Peyer's patch (tissue), 4 donors: ENCODE measurements around the gene HIGD2A. TPM values are rescaled to one million over a fixed set of nuclear protein-coding genes. Genes with fewer than 3 reads are reported as not detected.

Source experiments
- DNase-seq, 3 donors: peaks; one replicate each; pipeline ENCODE4 v3.0.0-alpha.2; 2017 to 2019
- H3K27ac ChIP-seq, 4 donors: fragments of 200-600 bp; sonication (generic); one replicate each; pipeline ENCODE4 v1.5.1; 2016 to 2019
- H3K27me3 ChIP-seq, 2 donors: fragments of 200-600 bp; sonication (generic); one replicate each; pipeline ENCODE4 v1.5.1; 2019
- H3K36me3 ChIP-seq, 3 donors: fragments of 200-600 bp; sonication (generic); one replicate each; pipeline ENCODE4 v1.5.1; 2016 to 2019
- H3K4me1 ChIP-seq, 4 donors: fragments of 200-600 bp; sonication (generic); one replicate each; pipeline ENCODE4 v1.5.1; 2016 to 2019
- H3K4me3 ChIP-seq, 4 donors: fragments of 200-600 bp; sonication (generic); 1 replicate in 3 of 4; 2 replicates in 1 of 4; pipeline ENCODE4 v1.5.1; 2016 to 2019; ENCODE audit warnings: mild to moderate bottlenecking in 1 of 4
- H3K9me3 ChIP-seq, 4 donors: fragments of 200-600 bp; sonication (generic); one replicate each; pipeline ENCODE4 v1.5.1; 2016 to 2019; ENCODE audit warnings: mild to moderate bottlenecking in 1 of 4
- CTCF ChIP-seq, 6 experiments: fragments of 450-650 bp in 4 of 6; fragments of 200-600 bp in 2 of 6; sonication (generic) in 1 of 6; IDR thresholded peaks; one replicate each; pipeline ENCODE4 v1.5.1; 2017 to 2019; ENCODE audit warnings: antibody characterized with exemption in 6 of 6, mild to moderate bottlenecking in 3 of 6, moderate library complexity in 1 of 6
- POLR2A ChIP-seq, 2 donors: fragments of 450-650 bp; IDR thresholded peaks; one replicate each; pipeline ENCODE4 v1.5.1; 2017; ENCODE audit warnings: antibody characterized with exemption in 2 of 2, mild to moderate bottlenecking in 2 of 2, moderate library complexity in 2 of 2
- total RNA-seq, 4 donors: library from RNA; depleted of rRNA; stranded (reverse); fragments of >200 nt; gene quantifications; one replicate each; pipeline ENCODE4 v1.1.0, GENCODE V29; 2016

HIGD2A gene
- total RNA-seq, 4 donors from 2014 or later, result 92.4 to 168 (median 140) TPM

DNA sequence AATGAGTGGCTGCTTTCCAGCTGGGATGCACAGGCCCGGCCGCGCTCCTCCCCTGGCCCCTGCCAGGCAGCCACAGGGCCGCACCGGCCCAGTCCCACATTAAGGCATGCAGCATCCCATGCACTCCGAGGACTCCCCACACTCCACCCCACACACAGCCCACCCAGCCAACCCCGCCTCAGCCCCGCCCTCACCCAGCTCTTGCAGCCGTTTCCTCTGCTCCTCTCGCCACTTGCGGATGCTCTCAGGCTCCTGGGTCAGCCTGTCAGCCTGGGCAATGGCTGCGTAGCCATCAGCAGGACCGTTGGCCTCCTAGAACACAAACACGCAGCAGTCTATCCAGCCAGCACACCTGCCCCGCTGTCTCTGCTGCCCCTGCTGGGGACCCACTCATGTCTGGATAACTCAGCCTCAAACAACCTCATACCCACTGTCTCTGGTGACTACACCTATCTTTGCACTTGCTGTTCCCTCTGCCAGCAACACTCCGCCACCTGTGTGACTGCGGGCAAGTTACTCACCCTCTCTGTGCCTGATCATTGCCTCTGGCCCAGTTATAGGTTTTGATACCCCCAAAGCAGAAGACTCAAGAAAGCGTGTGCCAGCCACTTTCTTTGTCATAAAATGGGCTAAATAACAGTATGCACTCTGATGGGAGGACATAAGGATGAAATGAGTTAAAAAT is 9.3 kb downstream of the HIGD2A start:
- H3K4me1 ChIP-seq, result peaks cover 0 to 24% (median 4%) of the 10 kb centered on the region in 4 donors
- H3K27ac ChIP-seq, result no peak overlapping the region
- no peak for DNase-seq
- H3K27me3 ChIP-seq, result no peaks in the 10 kb centered on the region
- H3K4me3 ChIP-seq, result no peak overlapping the region
- H3K9me3 ChIP-seq, result no peaks in the 10 kb centered on the region
- TF ChIP-seq POLR2A (IDR thresholded peaks at IDR 0.05) (no peak), CTCF (IDR thresholded peaks at IDR 0.05) (no peak)
- H3K36me3 ChIP-seq, result peaks cover 0 to 50% (median 0%) of the 10 kb centered on the region in 3 donors

DNA sequence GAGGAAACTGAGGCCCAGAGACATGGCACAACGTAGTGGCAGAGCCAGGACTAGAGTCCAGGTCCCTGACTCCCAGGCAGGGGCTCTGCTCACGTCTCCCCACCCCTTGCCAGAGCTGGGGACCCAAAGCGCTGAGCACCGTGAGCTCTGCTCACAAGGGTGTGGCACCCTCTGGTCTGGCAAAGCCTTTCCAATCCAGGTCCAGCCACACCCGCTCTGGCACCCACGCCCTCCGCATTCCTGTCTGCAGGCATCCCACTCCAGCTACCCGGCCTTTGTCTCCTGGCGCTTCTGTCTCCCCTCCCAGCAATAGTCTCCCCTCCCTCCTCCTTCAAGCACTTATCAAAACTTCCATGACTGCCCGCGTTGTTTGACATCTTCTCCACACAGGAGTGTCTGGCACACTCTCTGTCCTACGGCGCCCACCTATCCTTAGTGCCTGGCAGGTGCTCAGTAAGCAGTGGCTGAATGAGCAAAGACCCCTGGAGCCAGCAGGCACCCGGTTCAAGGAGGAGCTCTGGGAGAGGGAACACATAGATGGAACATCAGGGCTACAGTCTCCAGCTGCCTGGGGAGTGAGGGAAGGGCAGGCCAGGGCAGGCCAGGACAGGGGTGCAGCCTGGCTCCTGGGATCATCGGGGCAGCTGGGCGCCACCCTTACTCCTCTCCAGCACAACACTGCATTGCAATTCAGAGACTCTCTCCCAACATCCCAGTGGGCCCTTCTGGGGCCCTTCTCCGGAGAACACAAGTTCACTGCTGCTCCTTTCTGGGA is 12.0 kb downstream of the HIGD2A start:
- H3K9me3 ChIP-seq, result no peaks in the 10 kb centered on the region
- H3K27ac ChIP-seq, result peak overlapping the region in 3 of 4 donors; percentile 64 to 97 (median 93)
- peak in 1 of 2 donors; percentile 35 for TF ChIP-seq POLR2A (IDR thresholded peaks at IDR 0.05)
- TF ChIP-seq CTCF (IDR thresholded peaks at IDR 0.05), result no peak
- DNase-seq, result peak in 2 of 3 donors; percentile 86 to 88
- H3K27me3 ChIP-seq, result no peaks in the 10 kb centered on the region
- peaks cover 0 to 43% (median 6%) of the 10 kb centered on the region in 4 donors for H3K4me1 ChIP-seq
- H3K36me3 ChIP-seq, result peaks cover 0 to 29% (median 0%) of the 10 kb centered on the region in 3 donors
- no peak overlapping the region for H3K4me3 ChIP-seq

DNA sequence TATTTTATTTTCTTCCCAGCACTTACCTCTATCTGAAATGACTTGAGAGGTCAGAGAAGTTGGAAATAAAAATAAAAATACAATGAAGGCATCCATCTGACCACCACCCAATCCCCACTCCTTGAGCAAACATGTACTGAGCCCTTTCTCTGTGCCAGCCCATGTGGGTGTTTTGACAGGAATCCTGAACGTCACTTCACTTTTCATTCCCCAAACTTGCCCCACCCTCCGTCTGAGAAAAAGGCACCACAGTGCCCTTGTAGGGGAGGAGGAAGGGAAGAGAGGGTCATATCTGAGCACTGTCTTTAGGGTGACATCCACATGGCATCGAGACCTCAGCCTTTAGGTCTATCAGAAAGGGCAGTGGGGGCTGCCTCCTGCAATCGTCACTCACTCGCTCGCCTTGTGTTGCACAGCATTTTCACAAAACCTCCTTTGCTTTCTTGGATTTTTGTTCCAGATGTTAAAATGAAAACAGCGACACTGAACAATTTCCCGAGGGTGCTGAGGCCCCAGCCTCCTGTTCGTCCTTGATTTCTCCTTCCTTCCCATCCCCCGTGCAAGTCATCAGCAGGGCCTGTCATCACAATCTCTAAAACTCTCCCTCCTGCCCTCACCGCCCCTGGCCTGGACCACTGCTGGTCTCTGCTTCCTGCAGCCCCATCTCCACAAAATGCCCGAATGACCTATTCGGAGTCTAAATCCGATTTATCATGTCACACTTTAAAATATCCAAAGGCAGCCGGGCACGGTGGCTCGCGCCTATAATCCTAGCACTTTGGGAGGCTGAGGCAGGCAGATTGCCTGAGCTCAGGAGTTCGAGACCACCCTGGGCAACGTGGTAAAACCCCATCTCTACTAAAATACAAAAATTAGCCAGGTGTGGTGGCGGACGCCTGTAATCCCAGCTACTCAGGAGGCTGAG is 13.0 kb downstream of the HIGD2A start:
- Histone ChIP-seq H3K4me3 (no peak overlapping the region), H3K27ac (peak overlapping the region in 3 of 4 donors; percentile 64 to 97 (median 93)), H3K27me3 (no peaks in the 10 kb centered on the region), H3K9me3 (no peaks in the 10 kb centered on the region), H3K36me3 (peaks cover 0 to 27% (median 0%) of the 10 kb centered on the region in 3 donors), H3K4me1 (peaks cover 0 to 53% (median 6%) of the 10 kb centered on the region in 4 donors)
- peak in 1 of 3 donors; percentile 43 for DNase-seq
- TF ChIP-seq CTCF (IDR thresholded peaks at IDR 0.05), result no peak
- TF ChIP-seq POLR2A (IDR thresholded peaks at IDR 0.05), result no peak

DNA sequence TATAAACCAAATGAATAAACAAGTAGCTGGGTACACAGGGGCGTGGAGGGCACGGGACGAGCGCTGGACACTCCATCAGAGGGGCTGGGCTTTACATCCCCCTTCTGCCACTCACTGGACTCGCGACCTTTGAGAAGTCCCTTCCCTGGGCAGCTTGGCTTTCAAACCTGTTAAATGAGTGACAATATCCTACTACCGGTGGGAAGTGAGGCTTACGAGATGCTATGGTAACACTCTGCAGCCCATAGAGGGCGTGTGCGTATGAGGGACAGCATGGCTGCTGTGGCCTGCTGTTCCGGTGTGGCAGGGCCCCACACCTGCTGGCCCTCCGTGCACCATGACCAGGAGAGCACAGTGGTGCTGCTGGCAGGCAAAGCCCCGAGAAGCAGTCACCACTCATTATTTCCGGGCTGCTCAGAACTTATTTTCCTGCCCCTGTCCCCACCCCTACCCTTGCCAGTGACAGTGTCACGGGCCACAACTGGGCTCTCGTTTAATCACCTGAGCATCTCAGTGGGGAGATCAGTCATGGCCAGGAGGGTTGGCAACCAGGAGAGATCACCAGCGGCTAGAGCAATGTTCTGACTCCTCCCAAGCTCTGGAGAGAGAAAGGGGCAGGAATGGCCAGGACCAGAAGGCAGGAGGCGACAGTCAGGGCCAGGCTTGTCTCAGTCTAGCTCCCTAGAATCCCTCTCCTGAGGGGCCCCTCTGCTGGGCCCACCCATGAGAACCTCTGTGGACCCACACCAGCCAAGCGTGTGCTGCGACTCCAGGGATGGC is 17.3 kb downstream of the HIGD2A start:
- H3K4me1 ChIP-seq, result peaks cover 0 to 51% (median 6%) of the 10 kb centered on the region in 4 donors
- H3K36me3 ChIP-seq, result peaks cover 0 to 44% (median 0%) of the 10 kb centered on the region in 3 donors
- no peak overlapping the region for H3K4me3 ChIP-seq
- H3K9me3 ChIP-seq, result no peaks in the 10 kb centered on the region
- peak in 1 of 3 donors; percentile 65 for DNase-seq
- no peaks in the 10 kb centered on the region for H3K27me3 ChIP-seq
- TF ChIP-seq CTCF (IDR thresholded peaks at IDR 0.05) (peak in 3 of 6 experiments; percentile 45 to 51 (median 51)), POLR2A (IDR thresholded peaks at IDR 0.05) (no peak)
- H3K27ac ChIP-seq, result peak overlapping the region in 3 of 4 donors; percentile 77 to 93 (median 85)
